Fibroblast of skin of right biceps (primary cell): ENCODE results near the gene BLNK.

ENCODE experiments used
- DNase-seq: peaks from one replicate; pipeline ENCODE4 v3.0.0-alpha.2; 2013

Gene BLNK

GRCh38 chr10:96260014-96260413 lies 11.4 kb downstream of the BLNK start:
- DNase-seq, result no peak

- no peak for DNase-seq
Measured at GRCh38 chr10:96259150-96259549, 12.2 kb downstream of the BLNK start.

GRCh38 chr10:96257944-96258343 lies 13.4 kb downstream of the BLNK start:
- no peak for DNase-seq

GRCh38 chr10:96255549-96256333 lies 15.6 kb downstream of the BLNK start:
- no peak for DNase-seq

- no peak for DNase-seq
Measured at GRCh38 chr10:96254976-96255375, 16.4 kb downstream of the BLNK start.

GRCh38 chr10:96252730-96253129 lies 18.6 kb downstream of the BLNK start:
- no peak for DNase-seq

GRCh38 chr10:96250349-96250748 lies 21.0 kb downstream of the BLNK start:
- DNase-seq, result no peak

- no peak for DNase-seq
Measured at GRCh38 chr10:96249264-96249663, 22.1 kb downstream of the BLNK start.

GRCh38 chr10:96244354-96244753 lies 27.0 kb downstream of the BLNK start:
- DNase-seq, result no peak

- DNase-seq, result no peak
Measured at GRCh38 chr10:96243296-96243695, 28.1 kb downstream of the BLNK start.

GRCh38 chr10:96242822-96243221 lies 28.5 kb downstream of the BLNK start:
- DNase-seq, result no peak

GRCh38 chr10:96238646-96239623 lies 32.4 kb downstream of the BLNK start:
- no peak for DNase-seq

- DNase-seq, result no peak
Measured at GRCh38 chr10:96236876-96237275, 34.5 kb downstream of the BLNK start.

- DNase-seq, result no peak
Measured at GRCh38 chr10:96236090-96236478, 35.3 kb downstream of the BLNK start.

- no peak for DNase-seq
Measured at GRCh38 chr10:96235326-96236089, 35.9 kb downstream of the BLNK start.

- DNase-seq, result no peak
Measured at GRCh38 chr10:96233959-96234358, 37.4 kb downstream of the BLNK start.

- no peak for DNase-seq
Measured at GRCh38 chr10:96230527-96230926, 40.8 kb downstream of the BLNK start.

GRCh38 chr10:96229568-96230030 lies 41.8 kb downstream of the BLNK start:
- peak; percentile 67 for DNase-seq

- no peak for DNase-seq
Measured at GRCh38 chr10:96228408-96228994, 42.9 kb downstream of the BLNK start.

GRCh38 chr10:96227206-96227605 lies 44.2 kb downstream of the BLNK start:
- DNase-seq, result no peak

GRCh38 chr10:96225119-96225518 lies 46.2 kb downstream of the BLNK start:
- no peak for DNase-seq

- no peak for DNase-seq
Measured at GRCh38 chr10:96222908-96223307, 48.5 kb downstream of the BLNK start.

- no peak for DNase-seq
Measured at GRCh38 chr10:96222441-96222840, 48.9 kb downstream of the BLNK start.
